GM18520 (cell line): ENCODE results near the gene EEF2K.
"Not testable (repeated sequence)": the region's sequence is repeated elsewhere in the genome, so short reads cannot be mapped to it uniquely, and the experiment has no call there.

Experiments used
- ATAC-seq: cut with Tn5 transposase; IDR thresholded peaks from one replicate; pipeline ENCODE4 v1.9.1; 2021; ENCODE audit not compliant: unreplicated experiment

Gene EEF2K

DNA sequence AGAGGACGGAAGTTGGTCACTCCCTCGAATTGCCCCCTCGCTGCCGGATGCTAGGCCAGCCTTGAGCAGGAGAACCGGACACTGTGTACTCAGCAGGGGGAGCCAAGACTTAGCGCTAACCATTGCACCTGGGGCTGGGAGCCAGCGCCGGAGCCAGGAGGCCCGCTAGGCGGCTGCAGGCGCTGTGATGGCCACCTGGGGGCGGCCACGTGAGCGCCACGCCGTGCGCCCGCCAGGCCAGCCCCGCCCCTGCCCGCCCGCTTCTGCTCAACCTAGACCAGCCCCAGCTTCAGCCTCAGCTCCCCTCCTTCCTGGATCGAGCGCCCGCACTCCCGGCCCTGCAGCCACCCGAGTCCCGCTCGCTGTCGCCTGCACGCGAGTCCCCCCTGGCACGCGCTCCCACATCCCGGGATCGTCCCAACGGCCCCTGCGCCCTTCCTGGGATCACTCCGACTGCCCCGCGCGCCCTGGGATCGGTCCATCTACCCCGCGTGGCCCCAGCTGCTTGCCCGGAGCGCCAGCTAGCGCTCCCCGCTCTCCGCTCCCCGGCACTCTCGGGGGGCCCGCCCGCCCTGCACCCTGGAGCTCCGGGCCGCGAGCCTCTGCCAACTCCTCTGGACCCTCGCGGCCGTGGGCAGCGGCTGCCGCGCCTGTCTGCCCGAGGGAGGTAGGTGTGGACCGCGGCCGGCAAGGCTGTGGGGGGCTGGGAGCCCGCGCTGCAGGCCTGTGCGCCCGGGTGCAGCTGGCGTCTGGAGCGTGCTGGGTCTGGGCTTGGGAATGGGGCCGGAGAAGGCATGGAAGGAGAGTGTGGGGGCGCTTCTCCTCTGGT is at the start of gene EEF2K:
EEF2K (plus strand) TSS at position 266 of the 829 bp plus-strand sequence. CDS start 19,452 bp downstream, outside the sequence.
- peak; percentile 88 for ATAC-seq

DNA sequence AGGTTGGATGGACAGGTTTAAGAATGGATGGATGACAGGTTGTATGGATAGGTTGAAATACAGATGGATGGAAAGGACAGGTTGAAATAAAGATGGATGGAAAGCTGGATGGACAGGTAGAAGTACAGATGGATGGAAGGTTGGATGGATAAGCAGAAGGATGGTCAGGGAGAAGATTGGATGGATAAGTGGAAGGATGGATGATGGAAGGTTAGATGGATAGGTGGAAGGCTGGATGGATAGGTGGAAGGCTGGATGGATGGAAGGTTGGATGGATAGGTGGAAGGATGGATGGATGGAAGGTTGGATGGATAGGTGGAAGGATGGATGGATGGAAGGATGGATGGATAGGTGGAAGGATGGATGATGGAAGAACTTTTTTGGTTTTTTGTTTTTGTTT is 44.7 kb upstream of the EEF2K start:
- ATAC-seq: no peak

DNA sequence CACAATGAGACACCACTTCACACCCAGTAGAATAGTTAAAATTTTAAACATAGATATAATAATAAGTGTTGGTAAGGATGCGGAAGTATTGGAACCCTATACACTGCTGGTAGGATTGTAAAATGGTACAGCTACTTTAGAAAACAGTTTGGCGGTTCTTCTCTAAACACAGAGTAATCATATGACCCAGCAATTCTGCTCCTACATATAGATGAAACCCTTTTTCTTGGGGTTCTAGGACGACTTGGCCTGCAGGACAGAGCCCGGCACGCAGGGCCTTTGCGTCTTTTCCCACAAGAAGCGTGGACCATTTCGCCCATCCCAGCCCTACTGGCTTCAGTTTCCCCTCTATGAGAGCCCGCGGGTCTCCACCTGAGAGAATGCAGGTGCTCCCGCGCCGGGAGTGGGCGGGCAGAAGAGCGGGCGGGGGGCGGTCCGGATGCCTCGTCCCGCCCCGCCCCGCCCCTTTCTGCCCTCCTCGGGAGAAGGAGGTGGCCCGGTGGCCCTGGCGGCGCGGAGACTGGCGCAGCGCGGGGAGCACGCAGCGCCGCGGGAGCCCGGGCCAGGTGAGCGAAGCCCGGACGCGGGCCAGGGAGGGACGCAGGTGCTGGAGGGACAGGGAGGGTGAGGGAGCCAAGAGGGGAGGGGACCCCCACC is 44.0 kb upstream of the EEF2K start, which contains the start of gene SDR42E2:
SDR42E2 (plus strand) TSS at position 508 of the 657 bp plus-strand sequence. CDS start 3,077 bp downstream, outside the sequence.
- ATAC-seq: no peak

DNA sequence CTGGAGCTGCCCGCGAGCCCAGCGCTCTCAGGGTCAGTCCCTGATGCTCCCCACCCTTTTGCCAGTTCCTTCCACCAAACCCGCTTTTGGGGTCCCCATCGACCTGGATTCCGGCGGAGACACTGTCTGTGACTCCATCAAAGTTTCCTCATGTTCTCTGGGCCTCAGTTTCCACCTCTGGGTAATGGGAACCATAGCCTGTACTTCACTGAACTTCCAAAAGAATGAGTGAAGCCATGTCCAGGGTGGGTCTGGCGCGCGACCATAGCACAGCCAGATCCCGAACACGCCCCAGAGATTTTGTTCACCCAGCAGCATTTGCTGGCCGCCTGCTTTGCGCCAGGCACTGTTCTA is 43.4 kb upstream of the EEF2K start:
- ATAC-seq: no peak

DNA sequence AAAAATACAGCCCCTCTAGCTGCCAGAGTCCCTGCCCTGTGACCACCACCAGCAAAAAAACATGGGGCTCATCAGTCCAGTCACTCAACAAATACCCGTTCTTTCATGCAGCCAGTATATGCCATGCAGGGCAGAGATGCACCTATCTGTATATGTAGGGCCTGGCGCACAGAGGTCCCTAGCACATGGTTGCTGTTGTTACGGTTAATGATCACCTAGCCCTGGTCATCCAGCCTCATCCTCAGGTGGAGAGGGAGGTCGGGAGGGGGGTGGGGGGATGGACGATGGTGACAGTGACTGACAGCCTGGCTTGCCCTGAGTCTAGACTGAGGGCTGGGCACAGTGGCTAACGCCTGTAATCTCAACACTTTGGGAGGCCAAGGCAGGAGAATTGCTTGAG is 42.3 kb upstream of the EEF2K start:
- ATAC-seq: no peak

DNA sequence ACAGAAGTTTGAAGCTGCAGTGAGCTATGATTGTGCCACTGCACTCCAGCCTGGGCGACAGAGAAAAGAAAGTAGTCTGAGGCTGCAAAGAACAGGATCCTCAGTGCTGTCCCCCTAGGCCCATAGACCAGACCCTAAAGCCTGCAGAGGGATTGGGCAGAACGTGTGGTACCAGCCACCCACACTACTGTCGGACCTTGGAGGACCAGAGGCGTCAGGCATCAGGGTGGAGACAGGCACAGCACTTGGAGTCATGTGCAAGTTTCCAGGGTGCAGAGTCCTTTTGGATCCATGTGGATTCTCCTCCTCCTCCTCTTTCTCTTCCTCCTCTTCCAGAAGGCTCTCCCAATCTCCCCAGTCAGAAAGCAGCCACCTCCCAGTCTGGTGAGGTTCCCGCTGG is 41.6 kb upstream of the EEF2K start:
- no peak for ATAC-seq

DNA sequence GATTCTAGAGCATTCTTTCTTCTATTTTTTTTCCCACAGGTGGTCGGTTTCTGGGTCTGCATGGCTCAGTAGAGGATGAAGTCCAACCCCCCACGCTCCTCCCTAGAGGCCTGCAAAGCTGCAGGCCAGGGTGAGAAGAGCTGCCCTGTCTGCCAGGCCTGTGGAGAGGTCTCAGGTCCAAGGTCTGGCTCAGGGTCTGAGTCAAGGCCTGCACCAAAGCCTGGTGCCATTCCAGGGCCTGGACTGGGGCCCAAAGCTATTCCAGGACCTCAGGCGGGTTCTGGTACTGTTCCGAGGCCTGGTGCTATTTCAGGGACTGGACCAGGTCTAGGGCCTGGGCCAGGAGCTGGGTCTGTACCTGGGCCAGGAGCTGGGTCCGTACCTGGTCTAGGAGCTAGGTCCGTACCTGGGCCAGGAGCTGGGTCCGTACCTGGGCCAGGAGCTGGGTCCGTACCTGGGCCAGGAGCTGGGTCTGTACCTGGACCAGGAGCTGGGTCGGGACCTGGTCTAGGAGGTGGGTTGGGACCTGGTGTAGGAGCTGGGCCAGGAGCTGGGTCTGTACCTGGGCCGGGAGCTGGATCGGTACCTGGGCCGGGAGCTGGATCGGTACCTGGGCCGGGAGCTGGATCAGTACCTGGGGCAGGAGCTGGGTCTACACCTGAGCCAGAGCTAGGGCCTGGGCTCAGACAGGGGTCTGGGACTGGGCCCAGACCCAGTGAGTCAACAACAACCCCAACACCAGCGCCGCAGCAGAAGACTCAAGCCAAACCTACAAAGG is 40.4 kb upstream of the EEF2K start:
- ATAC-seq: no peak

DNA sequence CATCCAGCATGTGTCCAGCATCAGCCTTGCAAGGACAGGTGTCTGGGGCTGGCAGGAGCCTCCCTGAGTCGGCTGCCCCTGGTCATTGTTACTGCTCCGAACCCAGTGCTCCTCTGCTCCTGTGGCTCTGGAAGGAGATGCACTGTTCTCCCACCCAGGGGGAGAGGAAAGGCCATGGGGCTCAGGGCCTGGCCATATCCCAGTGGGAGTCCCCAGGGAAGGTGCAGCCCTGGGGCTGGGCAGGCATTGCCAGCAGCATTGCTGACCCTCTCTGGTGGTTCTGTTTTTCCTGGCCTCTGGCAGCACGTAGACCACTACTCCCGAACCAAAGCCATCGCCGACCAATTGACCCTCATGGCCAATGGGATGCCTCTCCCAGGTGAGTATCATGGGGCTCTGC is 34.1 kb upstream of the EEF2K start:
- no peak for ATAC-seq

DNA sequence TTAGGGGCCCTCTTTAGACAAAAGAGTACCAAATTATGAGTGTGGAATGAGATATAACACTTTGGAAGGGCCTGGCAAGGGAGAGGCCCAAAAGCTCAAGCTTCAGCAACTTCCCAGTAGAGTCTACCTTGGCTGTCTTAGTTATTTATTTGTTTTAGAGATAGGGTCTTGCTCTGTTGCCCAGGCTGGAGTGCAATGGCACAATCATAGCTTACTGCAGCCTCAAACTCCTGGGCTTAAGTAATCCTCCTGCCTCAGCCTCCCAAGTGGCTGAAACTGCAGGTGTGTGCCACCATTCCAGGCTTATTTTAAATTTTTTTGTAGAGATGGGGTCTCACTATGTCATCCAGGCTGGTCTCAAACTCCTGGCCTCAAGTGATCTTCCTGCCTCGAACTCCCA is 33.4 kb upstream of the EEF2K start:
- not testable (repeated sequence) for ATAC-seq

DNA sequence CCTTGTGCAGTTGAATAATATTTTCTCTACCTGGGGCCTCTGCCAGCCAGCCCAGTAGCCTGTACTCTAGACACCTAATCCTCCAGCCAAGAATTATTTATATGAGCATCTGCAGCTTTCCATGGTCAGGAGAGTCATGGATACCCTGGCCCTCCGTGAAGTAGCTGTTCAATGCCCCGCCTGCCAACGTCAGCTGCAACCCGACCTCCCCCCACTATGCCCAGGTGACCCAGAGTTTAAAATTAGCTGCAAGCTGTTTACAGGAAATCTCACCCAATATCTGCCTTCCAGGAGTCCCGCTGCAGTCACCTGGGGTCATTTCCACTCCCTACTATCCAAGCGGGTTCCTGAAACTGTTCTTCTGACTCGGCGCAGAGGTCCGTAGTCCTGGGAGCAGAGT is 31.4 kb upstream of the EEF2K start:
- no peak for ATAC-seq

DNA sequence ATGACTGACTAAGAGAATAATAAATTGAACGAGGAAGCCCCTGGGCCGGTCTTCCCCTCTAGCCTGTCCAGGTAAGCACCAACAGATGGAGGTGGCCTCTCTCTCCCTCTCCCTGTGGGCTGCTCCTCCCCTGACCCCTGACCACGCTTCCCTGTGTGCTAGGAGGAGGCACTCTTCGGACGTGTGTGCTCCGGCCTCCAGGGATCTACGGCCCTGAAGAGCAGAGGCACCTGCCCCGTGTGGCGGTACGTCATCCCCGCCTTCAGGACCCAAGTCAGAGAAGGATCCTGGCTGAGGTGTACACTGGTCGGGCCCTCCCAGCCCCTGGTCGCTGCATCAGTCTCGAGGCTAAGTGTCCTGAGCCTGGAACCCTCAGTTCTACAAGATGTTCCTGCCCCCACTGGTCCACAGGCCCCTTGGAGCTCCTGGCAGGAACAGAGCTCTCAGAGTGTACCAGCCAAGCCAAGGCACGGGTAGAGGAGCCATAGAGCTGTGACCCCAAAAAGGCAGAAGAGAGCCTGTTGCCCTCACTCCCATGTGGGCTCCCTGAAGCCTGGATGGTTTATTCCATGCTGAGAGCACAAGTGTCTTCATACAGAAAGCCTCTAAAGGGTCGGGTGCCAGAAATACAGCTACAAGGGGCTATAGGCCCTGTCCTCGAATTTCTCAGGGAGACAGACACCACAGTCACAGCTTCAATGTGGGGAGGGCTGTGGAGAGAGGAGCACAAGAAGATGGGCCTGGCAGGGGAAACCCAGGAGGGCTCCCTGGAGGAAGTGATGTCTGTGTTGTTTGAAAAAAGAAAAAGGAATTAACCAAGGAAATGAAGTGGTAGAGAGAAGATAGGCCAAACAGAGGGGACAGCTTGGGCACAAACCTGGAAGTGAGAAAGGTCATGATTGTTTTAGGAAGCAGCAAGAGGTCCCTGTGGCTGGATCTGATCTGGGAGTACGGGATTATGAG is 27.8 kb upstream of the EEF2K start:
- ATAC-seq: no peak

DNA sequence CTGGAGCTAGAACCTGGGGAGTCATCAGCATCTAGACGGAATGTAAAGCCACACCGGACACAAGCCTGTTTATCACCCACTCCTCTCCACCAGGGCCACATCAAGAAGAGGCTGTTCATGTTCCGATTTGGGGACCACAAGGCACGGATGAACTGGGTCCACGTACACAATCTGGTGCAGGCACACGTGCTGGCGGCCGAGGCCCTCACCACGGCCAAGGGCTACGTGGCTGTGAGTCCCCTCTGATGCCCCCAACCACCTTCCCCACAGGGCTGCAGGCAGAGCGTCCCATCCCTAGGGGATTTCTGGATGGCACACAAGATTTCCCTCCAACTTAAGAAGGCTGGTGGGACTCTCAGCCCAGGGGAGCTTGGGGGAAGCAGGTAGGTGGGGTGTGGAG is 24.7 kb upstream of the EEF2K start:
- ATAC-seq: no peak

DNA sequence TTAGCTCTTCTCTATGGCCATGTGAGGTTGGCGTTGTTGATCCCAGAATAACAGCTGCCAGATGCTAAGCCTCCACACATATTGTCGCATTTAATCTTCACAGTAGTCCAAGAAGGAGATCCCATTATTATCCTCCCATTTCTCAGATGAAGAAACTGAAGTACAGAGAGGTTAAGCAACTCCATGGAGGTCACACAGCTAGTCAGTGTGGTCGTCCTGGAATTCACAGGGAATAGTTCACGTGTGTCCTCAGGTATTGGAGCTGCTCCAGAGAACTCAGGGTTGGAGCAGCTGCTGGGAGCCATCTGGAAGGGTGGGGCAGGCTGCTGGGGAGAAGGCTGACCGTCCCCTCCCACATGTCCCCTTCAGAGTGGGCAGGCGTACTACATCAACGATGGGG is 24.2 kb upstream of the EEF2K start:
- ATAC-seq: no peak

DNA sequence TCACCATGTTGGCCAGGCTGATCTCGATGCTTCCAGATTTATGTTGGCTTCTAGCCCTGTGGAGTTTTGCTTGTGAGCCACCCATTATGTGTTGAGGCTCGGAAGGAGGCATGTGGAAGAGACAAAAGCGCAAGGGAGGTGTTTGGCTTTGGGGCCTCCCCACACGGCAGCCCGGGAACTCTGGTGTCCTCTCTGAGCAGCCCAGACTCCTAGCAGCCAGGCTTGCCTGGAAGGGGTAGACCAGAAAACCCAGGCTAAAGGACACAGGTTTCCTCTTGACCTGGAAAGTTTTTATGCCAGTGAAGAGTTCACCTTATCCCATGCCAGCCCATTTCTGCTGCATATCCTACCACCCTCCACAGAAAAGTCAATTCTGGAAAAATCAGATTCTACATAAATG is 22.7 kb upstream of the EEF2K start:
- no peak for ATAC-seq

DNA sequence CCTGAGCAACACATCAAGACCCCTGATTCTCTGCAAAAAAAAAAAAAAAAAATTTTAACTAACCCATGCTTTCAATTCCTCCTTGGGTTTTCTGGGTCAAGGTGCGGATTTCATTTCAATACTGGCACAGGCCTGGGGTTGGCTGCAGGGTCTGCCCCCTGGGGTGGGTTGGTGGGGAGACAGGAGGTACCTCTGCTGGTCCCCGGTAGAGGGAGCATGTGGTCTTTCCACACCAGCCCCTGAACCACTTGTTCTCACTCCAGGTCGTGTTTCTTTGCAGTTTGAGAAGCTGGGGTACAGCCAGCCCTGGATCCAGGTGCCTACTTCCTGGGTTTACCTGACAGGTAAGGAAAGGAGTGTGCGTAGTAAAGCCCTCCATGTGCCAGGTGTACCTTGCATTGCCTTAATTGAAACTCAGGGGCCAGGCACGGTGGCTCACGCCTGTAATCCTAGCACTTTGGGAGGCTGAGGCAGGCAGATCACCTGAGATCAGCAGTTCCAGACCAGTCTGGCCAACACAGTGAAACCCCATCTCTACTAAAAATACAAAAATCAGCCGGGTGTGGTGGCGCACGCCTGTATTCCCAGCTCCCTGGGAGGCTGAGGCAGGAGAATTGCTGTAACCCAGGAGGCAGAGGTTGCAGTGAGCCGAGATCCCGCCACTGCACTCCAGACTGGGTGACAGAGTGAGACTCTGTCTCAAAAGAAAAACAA is 22.0 kb upstream of the EEF2K start:
- ATAC-seq: no peak

DNA sequence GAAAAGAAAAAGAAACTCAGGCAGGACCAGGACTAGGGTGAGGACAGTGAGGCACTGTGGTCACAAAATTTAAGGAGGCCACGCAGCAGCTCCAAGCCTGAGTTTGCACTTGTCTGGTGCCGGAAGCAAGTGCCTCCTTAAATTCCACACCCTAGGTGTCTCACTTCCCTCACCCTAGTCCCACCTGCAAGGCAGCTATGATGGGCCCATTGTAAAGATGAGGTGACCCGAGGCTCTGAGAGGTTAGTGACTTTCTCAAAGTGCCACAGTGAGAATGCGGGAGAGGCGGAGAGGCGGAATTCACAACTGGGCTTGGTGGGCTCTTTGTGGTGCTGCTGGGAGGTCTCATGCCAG is 21.5 kb upstream of the EEF2K start:
- no peak for ATAC-seq

DNA sequence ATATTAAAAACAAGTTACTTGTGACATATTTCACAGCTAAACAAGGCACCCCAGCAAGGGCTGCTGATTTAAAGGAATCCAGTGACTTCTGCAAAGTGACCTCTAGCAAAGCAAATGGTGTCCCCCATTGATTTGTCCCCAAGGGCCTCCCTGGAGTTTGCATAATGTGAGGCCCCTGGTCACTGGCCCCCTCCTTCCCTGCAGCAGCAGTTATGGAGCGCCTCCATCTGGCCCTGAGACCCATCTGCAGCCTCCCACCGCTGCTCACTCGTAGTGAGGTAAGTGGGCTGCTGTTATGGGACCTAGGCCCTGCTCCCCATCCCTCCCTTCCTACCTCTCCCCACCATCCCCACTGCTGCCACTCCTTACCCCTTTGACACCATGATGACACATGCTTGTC is 19.6 kb upstream of the EEF2K start:
- ATAC-seq: no peak

DNA sequence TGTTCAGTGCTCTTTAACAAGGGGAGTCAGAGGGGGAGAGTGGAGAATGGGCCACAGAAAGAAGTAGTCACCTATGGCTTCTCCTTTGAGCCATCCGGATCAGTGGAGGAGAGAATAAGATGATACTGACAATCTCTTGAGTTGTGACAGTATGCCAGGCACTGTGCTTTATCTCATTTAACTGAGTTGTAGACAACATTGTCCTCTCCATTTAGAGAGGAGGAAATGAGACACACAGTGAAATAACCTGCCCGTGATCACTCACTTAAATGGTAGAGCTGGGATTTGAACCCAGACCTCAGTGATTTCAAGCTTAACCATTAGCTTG is 17.8 kb upstream of the EEF2K start:
- no peak for ATAC-seq

DNA sequence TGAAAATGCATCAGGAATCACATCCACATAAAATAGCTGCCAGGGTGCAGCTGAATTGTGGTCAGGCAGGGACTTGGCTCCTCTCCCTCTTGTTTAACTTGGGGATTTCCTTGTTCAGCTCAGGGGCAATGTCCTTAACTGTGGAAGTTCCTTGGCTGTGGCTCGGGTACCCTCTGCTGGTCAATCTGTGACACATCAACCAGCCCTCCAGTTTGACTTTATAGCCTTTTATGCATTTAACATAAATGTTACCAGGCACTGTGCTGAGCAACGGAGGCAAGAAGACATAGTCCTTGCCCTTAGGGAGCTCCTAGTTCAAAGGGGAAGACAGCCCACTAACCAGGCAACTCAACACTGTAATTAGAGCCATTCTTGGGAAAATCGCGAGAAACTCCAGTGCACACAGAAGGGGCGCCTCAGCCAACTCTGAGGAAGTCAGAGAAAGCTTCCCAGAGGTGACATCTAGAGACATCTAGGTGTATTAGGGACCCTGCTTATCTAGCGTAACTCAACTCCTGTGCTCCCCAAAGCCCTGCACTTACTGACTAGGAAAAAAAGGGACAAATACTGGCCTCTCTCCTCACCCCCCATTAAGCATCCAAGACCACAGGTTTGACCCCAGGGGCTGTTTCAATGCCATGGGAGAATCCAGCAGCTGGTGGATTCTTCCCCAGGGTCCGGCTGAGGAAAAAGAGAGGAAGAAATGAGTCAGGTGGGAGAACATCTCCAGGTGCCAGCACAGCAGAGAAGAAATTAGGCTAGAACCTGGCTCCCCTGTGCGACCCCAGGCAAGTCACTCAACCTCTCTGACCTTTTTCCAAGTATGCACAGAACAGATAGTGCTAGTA is 17.3 kb upstream of the EEF2K start:
- ATAC-seq: no peak
